Activated naive CD8-positive, alpha-beta T cell treated with anti-CD3 and anti-CD28 coated beads, Interleukin-2, amount 50 U/mL, for 24 hours (primary cell): ENCODE results near the gene PARVB.
A peak's percentile ranks its signal among the peaks of the same experiment; 100 is the strongest.
"Not testable (repeated sequence)": the region's sequence is repeated elsewhere in the genome, so short reads cannot be mapped to it uniquely, and the experiment has no call there.

Experiments
- ATAC-seq: fragments of 150-1000 bp; cut with Tn5 transposase; one replicate; pipeline ENCODE4 v1.10.0; 2021
- DNase-seq: peaks from one replicate; pipeline ENCODE4 v3.0.0; 2021
- H3K27ac Mint-ChIP-seq: one replicate; pipeline ENCODE4 v1.8.0; 2021; ENCODE audit warnings: mild to moderate bottlenecking, mixed read lengths
- H3K27me3 Mint-ChIP-seq: one replicate; pipeline ENCODE4 v1.8.0; 2021; ENCODE audit warnings: mixed read lengths
- H3K36me3 Mint-ChIP-seq: one replicate; pipeline ENCODE4 v1.8.0; 2021; ENCODE audit warnings: low read depth, mixed read lengths
- H3K4me1 Mint-ChIP-seq: one replicate; pipeline ENCODE4 v1.8.0; 2021; ENCODE audit warnings: mixed read lengths
- H3K4me3 Mint-ChIP-seq: one replicate; pipeline ENCODE4 v1.8.0; 2021; ENCODE audit warnings: mild to moderate bottlenecking, moderate library complexity, mixed read lengths
- H3K9me3 Mint-ChIP-seq: one replicate; pipeline ENCODE4 v1.8.0; 2021; ENCODE audit warnings: mixed read lengths

The PARVB gene

GRCh38 chr22:44049486-44050231 lies 25.6 kb downstream of the PARVB start:
- no peak for DNase-seq

DNA sequence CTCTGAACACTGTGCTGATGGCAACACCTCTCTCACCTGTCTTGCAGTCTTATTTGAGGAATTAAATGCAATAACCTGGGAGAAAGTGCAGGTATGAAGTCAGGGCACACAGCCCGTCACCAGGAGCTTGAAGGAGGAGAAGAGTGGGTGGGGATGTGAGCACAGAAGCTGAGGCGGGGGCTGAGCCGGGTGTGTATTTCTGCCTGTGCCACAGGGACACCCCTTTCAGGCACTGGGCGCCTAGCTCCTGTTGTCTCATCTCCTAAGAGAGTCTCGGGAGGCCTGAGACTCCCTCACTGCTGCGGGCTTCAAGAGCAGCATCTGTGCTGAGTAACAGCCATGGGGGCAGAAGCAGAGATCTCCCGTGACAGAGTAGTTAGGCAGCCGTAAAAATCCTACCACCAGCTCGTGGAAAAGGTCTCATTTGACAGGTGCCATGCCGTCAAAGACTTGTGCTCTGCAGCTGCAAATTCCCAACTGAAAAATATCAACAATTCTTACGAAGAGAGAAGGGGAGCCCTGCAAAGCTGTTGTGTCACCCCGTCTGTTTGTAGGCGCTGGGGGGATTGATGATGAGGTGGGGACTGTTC lies 26.8 kb downstream of the PARVB start:
- Mint-ChIP-seq H3K9me3 (no peaks in the 10 kb centered on the region), H3K27me3 (peaks cover 3% of the 10 kb centered on the region), H3K4me3 (no peak overlapping the region), H3K27ac (no peak overlapping the region), H3K36me3 (no peaks in the 10 kb centered on the region), H3K4me1 (peaks cover 15% of the 10 kb centered on the region)
- ATAC-seq (no peak), DNase-seq (no peak)

More at GRCh38 chr22:44049486-44050231, 25.6 kb downstream of the PARVB start:
- no peak for ATAC-seq
- Mint-ChIP-seq H3K4me3 (no peak overlapping the region), H3K9me3 (no peaks in the 10 kb centered on the region), H3K36me3 (no peaks in the 10 kb centered on the region), H3K27me3 (peaks cover 3% of the 10 kb centered on the region), H3K4me1 (peaks cover 25% of the 10 kb centered on the region), H3K27ac (no peak overlapping the region)

- no peak overlapping the region for H3K4me3 Mint-ChIP-seq
- no peak for DNase-seq
- no peaks in the 10 kb centered on the region for H3K9me3 Mint-ChIP-seq
- peaks cover 13% of the 10 kb centered on the region for H3K4me1 Mint-ChIP-seq
- H3K36me3 Mint-ChIP-seq, result no peaks in the 10 kb centered on the region
- H3K27me3 Mint-ChIP-seq, result peaks cover 3% of the 10 kb centered on the region
- ATAC-seq, result no peak
- no peak overlapping the region for H3K27ac Mint-ChIP-seq
Measured at GRCh38 chr22:44051358-44051757, 27.3 kb downstream of the PARVB start.

GRCh38 chr22:44051961-44052360 lies 27.9 kb downstream of the PARVB start:
- Mint-ChIP-seq H3K4me1 (peaks cover 13% of the 10 kb centered on the region), H3K36me3 (no peaks in the 10 kb centered on the region), H3K9me3 (no peaks in the 10 kb centered on the region), H3K4me3 (no peak overlapping the region), H3K27me3 (peaks cover 3% of the 10 kb centered on the region), H3K27ac (no peak overlapping the region)
- DNase-seq (no peak), ATAC-seq (no peak)

DNA sequence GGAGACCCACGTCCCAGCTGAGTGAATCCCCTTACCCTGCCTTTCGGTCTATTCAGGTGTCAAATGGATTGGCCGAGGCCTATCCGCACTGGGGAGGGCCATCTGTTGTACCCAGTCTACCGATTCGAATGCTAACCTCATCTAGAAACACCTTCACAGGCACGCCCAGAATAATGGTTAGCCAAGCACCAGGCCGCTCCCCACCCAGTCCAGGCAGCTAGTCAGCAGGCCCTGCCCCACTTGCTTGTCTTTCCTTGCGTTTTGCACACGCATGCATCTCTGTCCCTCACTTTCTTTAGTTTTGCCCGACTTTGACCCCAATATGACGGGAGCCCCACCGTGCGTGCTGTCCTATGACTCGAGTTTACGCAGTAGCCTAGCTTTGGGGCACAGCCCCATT lies 31.7 kb downstream of the PARVB start:
- ATAC-seq (no peak), DNase-seq (no peak)
- peaks cover 4% of the 10 kb centered on the region for H3K9me3 Mint-ChIP-seq
- H3K4me1 Mint-ChIP-seq, result peaks cover 7% of the 10 kb centered on the region
- H3K36me3 Mint-ChIP-seq, result peaks cover 9% of the 10 kb centered on the region
- peaks cover 3% of the 10 kb centered on the region for H3K27me3 Mint-ChIP-seq
- no peak overlapping the region for H3K4me3 Mint-ChIP-seq
- H3K27ac Mint-ChIP-seq, result no peak overlapping the region

- ATAC-seq, H3K9me3 Mint-ChIP-seq: not testable (repeated sequence)
Measured at GRCh38 chr22:44056649-44057048, 32.5 kb downstream of the PARVB start.

DNA sequence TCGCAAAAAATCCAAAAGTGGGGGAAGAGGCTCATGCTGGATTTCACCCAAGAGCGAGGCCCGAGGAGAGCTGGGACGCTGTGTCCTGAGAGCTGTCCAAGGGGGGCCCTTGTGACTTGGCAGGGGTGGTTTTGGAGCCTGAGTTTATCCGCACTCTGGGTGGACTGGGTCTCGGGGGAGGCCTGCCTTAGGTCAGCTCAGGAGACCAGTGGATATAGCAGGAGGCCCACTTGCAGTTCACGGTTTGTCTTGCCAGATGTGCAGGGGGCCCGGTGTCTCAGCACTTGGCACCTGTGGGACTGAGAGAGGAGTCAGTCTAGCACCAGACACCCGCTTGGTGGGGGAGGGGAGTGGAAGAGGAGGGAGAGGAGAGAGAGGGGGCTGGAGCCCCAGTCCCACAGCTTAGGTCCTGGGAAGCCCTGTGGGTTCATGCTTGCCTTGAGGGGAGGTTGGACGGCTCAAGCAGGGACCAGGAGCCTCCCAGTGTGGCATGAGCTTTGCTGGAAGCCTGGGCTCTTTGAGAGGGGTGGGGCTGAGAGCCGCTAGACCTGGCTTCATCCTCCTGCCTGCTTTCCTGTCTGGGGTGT lies 33.4 kb downstream of the PARVB start:
- H3K4me3 Mint-ChIP-seq, result no peak overlapping the region
- no peak for DNase-seq
- H3K9me3 Mint-ChIP-seq, result peaks cover 4% of the 10 kb centered on the region
- H3K27ac Mint-ChIP-seq, result no peak overlapping the region
- no peak for ATAC-seq
- no peaks in the 10 kb centered on the region for H3K27me3 Mint-ChIP-seq
- H3K4me1 Mint-ChIP-seq, result peaks cover 4% of the 10 kb centered on the region
- H3K36me3 Mint-ChIP-seq, result peaks cover 9% of the 10 kb centered on the region

More at GRCh38 chr22:44056649-44057048, 32.5 kb downstream of the PARVB start:
- not testable (repeated sequence) for DNase-seq, H3K4me1 Mint-ChIP-seq, H3K4me3 Mint-ChIP-seq, H3K27me3 Mint-ChIP-seq, H3K27ac Mint-ChIP-seq, H3K36me3 Mint-ChIP-seq

DNA sequence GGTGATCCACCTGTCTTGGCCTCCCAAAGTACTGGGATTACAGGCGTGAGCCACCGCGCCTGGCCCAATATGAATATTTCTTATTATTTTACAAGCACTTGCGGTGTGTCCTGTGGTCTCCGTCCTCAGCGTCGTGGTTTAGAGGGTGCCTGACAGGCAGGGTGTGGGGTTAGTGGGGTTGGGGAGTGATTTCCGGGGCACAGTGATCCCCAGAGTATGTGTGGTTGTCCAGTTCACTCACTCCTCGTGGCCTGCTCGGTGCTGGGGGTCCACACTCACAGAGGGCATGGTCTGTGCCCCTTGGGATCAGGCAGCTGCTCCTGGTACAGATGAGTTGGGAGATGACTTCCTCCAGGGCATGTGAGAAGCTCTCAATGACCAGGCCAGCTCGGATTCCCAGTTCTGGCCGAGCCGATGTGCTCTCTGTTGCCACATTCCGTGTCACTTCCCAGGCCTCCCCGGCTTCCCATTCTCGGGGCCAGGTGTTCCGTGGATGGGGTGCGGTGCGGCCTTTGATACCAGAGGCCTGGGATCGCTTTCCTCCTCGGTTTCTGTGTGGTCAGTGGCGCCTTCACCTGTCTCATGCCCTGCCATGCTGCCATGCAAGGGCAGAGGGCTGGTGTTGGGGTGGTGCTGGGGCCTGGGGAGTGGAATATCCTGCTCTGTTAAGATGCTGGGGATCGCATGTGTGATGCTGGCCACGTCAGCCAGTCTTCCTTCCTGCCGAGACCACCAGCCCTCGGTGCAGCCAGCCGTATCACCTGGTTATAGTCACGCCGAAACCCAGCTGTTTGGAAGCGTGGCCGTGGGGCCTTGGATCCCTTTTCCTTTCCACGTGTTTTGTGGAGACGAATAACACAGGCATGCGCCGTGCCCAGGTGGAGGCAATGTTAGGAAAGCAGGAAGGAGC lies 39.6 kb downstream of the PARVB start:
- Mint-ChIP-seq H3K4me1 (peaks cover 11% of the 10 kb centered on the region), H3K9me3 (peaks cover 4% of the 10 kb centered on the region), H3K36me3 (peaks cover 7% of the 10 kb centered on the region), H3K27me3 (no peaks in the 10 kb centered on the region), H3K27ac (no peak overlapping the region), H3K4me3 (no peak overlapping the region)
- no peak for DNase-seq
- no peak for ATAC-seq

DNA sequence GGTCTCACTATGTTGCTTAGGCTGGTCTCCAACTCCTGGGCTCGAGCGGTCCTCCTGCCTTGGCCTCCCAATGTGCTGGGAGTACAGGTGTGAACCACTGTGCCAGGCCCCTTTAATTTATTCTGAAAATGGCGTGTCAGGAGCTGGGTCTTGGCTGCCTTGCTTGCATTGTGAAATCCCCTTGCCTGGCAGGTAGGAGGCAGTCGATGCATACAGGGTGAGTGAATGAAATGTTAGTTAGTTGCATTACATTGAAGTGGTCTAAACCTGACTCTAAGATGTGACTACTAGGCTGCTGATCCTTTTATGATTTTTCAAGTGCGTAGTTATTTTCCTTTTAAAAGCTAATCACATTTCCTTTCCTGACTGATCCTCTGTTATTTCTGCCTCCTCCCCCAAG lies 42.9 kb downstream of the PARVB start:
- DNase-seq (no peak), ATAC-seq (no peak)
- no peaks in the 10 kb centered on the region for H3K9me3 Mint-ChIP-seq
- H3K27ac Mint-ChIP-seq, result no peak overlapping the region
- H3K27me3 Mint-ChIP-seq, result no peaks in the 10 kb centered on the region
- H3K4me1 Mint-ChIP-seq, result peaks cover 10% of the 10 kb centered on the region
- no peak overlapping the region for H3K4me3 Mint-ChIP-seq
- H3K36me3 Mint-ChIP-seq, result no peaks in the 10 kb centered on the region

DNA sequence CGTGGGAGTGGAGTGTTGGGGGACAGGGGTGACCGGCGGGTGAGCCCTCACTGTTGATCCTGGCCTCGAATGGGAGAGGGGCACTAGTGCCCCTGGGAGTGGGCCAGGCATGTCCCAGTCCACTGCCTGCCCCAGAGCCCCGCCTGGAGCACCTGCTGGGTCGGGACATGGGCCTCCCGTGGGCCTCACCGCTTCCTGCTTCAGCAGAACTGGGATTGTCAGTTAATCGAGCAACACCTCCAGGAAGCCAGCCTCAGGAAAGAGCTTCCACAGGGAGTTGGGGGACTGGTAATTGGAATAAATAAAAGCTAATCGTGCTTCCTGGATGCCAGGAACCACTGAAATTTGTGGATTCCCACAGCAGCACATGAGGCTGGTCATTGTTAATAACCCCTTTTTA lies 43.8 kb downstream of the PARVB start:
- no peaks in the 10 kb centered on the region for H3K27me3 Mint-ChIP-seq
- ATAC-seq (no peak), DNase-seq (no peak)
- no peak overlapping the region for H3K27ac Mint-ChIP-seq
- peaks cover 10% of the 10 kb centered on the region for H3K4me1 Mint-ChIP-seq
- no peaks in the 10 kb centered on the region for H3K9me3 Mint-ChIP-seq
- no peaks in the 10 kb centered on the region for H3K36me3 Mint-ChIP-seq
- no peak overlapping the region for H3K4me3 Mint-ChIP-seq

GRCh38 chr22:44068422-44069191 lies 44.5 kb downstream of the PARVB start:
- DNase-seq (peak; percentile 20), ATAC-seq (peak; percentile 57)
- Mint-ChIP-seq H3K9me3 (no peaks in the 10 kb centered on the region), H3K4me3 (peak overlapping the region; percentile 32), H3K27ac (peak overlapping the region; percentile 68), H3K4me1 (peaks cover 10% of the 10 kb centered on the region), H3K27me3 (no peaks in the 10 kb centered on the region), H3K36me3 (no peaks in the 10 kb centered on the region)

DNA sequence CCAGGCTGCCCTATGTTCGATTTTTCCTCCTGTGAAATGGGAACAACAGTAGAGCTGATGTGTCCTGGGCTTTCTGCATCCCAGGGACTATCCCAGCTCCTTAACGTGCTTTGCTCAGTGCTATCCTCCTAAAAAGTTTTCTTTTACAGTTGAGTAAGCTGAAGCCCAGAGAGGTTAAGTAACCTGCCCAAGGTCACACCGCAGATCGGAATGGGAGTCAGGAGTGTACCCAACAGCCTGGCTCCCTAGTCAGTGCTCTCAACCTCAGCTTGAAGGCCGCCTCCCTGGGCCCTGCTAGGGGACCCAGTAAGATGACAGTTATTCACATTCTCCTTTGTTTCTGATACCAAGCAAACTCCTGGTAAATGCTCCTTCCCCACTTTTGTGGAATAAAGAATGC lies 45.9 kb downstream of the PARVB start:
- Mint-ChIP-seq H3K9me3 (no peaks in the 10 kb centered on the region), H3K4me1 (peaks cover 10% of the 10 kb centered on the region), H3K27ac (no peak overlapping the region), H3K27me3 (no peaks in the 10 kb centered on the region), H3K4me3 (no peak overlapping the region), H3K36me3 (no peaks in the 10 kb centered on the region)
- ATAC-seq (no peak), DNase-seq (no peak)

GRCh38 chr22:44071781-44072326 lies 47.8 kb downstream of the PARVB start:
- Mint-ChIP-seq H3K4me1 (peaks cover 10% of the 10 kb centered on the region), H3K9me3 (no peaks in the 10 kb centered on the region), H3K4me3 (no peak overlapping the region)

More at GRCh38 chr22:44071781-44072326, 47.8 kb downstream of the PARVB start:
- Mint-ChIP-seq H3K27ac (no peak overlapping the region), H3K36me3 (no peaks in the 10 kb centered on the region), H3K27me3 (no peaks in the 10 kb centered on the region)
- ATAC-seq, result no peak
- no peak for DNase-seq
